Measurements from ENCODE around the gene CHRND. TPM values are rescaled to one million over a fixed set of nuclear protein-coding genes. Genes with fewer than 3 reads are reported as not detected.
"Not testable (repeated sequence)": the region's sequence is repeated elsewhere in the genome, so short reads cannot be mapped to it uniquely, and the experiment has no call there.

The CHRND gene
- total RNA-seq, 1 experiment from 2014 or later: 7.1 TPM

DNA sequence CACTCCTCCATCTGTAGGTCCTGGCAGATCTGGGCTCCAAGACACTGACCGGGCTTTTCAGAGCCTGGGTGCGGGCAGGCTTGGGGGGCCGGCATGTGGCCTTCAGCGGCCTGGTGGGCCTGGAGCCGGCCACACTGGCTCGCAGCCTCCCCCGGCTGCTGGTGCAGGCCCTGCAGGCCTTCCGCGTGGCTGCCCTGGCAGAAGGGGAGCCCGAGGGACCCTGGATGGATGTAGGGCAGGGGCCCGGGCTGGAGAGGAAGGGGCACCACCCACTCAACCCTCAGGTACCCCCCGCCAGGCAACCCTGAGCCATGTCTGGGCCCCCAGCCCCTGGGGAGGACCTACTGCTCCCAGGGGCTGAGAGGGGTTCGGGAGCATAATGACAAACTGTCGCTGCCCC, 761 bp upstream of the CHRND start:
- DNase-seq (ENCODE audit: low read depth): no peak

DNA sequence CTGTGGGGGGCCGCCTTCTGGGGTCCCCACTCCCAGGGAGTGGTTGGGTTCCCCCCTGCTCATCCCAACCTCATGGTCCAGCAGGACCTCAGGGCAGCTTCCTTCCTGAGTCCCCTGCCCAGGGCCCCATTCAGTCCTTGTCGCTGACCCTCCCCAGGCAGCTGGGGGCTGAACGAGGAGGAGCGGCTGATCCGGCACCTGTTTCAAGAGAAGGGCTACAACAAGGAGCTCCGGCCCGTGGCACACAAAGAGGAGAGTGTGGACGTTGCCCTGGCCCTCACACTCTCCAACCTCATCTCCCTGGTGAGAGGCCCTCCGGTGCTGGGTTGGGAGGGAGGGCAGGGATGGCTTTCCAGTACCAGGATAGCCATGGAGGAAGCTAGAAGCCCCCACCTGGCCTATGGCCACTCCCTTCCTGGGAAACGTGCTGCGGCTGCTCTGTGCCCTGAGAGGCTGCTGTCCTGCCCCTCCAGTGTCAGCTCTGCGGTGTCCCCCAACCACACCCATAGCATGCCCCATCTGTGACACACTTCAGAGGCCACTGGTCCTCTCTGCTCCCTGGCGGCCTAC, 497 bp downstream of the CHRND start:
- no peak for DNase-seq (ENCODE audit: low read depth)

DNA sequence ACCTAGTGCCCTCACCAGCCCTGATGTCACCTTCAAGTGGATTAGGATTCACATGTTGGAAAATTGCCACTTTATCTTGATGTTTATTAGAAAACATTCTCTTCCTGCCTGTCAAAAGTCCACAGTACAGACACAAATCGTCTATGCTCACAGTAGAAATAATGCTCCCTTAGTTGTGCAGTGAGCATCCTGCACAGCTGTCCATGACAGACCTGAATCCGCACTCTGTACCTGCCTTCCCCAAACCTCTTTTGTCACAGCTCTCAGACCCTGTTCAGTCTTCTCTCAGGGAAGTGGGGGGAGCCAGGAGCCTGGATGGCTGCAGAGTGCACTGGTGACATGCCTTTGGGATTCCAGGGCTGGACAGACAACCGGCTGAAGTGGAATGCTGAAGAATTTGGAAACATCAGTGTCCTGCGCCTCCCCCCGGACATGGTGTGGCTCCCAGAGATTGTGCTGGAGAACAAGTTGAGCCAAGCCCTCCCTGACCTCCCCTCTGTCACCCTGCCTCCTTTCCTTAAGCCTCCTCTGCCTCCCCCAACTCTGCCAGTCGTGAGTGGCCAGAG, 2.0 kb downstream of the CHRND start:
- DNase-seq (ENCODE audit: low read depth): no peak

DNA sequence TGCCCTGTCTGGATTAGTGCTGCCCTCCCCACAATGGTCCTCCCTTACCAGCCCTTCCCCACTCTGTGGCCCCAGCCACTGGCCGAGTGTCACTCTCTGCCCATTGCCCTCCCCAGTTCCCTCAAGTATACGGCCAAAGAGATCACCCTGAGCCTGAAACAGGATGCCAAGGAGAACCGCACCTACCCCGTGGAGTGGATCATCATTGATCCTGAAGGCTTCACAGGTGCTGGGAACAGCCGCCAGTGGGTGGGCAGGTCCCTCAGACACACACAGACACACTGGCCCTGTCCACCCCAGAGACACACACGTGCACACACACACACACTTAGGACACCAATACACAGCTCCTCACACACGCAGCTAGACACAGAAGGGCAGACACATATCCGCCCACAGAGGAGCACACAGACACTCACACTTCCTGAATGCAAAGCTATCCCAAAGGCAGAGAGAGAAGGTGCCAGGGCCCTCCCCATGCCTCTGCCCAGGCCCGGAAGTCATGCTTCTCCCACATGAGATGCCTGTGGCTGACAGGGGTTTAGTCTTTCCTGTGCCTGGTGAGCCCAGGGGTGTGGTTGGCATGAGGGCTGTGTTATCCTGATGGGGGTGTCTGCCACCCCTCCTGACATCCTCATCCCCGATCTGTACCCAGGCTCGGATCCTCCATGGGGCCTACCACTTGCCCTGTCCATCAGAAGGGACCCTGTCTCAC, 2.9 kb downstream of the CHRND start:
- DNase-seq (ENCODE audit: low read depth): peak; percentile 44

DNA sequence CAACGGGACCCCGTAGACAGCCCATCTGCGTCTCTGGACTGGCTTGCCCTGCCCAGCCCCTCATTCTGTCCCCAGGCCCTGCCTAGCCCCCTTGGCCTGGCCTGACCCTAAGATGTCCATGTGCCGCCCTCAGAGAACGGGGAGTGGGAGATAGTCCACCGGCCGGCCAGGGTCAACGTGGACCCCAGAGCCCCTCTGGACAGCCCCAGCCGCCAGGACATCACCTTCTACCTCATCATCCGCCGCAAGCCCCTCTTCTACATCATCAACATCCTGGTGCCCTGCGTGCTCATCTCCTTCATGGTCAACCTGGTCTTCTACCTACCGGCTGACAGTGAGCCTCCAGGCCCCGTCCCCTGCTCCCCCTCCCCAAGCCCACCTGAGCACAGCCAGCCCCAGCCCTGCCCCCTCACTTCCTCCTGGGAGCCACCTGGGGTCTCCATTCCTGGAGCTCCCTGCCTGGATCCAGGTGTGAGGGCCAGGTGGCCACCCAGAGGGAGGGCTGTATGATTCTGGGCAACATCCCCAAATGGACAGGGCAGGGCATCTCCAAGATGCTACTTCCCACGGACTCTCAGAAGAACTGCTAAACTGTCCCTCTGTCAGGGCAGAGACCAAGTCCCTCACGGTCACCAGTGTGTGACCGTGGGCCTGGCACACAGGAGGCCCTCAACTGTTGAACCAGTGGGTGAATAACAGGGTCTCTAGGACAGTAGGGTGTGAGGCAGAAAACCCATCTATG, 4.0 kb downstream of the CHRND start:
- no peak for DNase-seq (ENCODE audit: low read depth)

DNA sequence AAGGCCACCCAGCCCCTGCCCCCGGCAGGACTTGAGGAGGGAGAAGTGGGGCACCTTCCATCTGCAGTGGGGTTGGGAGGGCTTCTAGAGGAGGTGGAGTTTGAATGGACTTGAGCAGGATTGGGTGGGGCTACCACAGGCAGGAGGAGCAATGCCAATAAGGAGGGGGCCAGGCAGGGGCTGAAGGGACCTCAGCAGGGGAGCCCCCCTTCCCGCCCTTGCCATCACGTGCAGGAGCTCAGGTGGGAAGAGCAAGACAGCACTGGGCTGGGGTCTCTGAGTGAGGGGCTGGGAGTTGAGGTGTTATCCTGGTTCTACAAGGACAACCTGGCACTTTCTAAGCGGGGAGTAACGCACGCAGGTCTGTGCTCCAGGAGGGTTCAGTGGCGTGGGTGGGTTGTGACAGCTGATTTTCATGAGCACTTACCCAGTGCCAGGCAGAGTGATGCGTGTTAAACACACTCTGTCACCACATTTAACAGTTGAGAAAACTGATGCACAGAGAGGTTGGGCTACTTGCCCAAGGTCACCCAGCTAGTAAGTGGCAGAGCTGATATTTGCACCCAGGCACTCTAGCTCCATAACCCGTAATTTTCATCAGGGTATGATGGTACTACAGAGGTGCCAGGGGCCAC, 4.8 kb downstream of the CHRND start:
- DNase-seq (ENCODE audit: low read depth): no peak

DNA sequence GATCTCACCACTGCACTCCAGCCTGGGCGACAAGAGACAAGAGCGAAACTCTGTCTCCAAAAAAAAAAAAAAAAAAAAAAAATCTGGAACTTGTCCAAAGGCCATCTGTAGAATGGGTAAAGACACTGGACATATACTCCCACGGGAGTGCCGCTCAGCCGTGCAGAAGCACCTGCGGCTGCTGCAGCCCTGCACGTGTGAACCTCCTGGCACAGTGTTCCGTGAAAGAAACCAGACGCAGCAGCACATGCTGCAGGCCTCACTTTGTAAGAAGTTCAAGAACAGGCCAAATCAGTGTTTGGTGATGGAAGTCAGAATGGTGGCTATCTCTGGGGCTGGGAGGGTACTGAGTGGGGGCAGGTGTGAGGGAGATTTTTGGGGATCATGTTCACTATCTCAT, 6.5 kb downstream of the CHRND start:
- DNase-seq (ENCODE audit: low read depth): no peak

DNA sequence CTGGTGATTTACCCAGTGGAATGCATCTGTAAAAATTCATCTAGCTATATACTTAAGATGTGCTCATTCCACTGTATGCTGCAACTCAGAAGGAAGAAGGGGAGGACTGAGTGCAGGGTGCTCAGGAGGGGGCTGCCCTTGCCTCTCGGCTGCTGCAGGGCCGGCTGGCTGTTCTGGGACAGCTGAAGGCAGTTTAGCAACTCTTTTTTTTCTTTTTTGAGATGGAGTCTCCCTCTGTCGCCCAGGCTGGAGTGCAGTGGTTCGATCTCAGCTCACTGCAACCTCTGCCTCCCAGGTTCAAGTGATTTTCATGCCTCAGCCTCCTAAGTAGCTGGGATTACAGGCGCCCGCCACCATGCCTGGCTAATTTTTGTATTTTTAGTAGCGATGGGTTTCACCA, 6.9 kb downstream of the CHRND start:
- not testable (repeated sequence) for DNase-seq (ENCODE audit: low read depth)

DNA sequence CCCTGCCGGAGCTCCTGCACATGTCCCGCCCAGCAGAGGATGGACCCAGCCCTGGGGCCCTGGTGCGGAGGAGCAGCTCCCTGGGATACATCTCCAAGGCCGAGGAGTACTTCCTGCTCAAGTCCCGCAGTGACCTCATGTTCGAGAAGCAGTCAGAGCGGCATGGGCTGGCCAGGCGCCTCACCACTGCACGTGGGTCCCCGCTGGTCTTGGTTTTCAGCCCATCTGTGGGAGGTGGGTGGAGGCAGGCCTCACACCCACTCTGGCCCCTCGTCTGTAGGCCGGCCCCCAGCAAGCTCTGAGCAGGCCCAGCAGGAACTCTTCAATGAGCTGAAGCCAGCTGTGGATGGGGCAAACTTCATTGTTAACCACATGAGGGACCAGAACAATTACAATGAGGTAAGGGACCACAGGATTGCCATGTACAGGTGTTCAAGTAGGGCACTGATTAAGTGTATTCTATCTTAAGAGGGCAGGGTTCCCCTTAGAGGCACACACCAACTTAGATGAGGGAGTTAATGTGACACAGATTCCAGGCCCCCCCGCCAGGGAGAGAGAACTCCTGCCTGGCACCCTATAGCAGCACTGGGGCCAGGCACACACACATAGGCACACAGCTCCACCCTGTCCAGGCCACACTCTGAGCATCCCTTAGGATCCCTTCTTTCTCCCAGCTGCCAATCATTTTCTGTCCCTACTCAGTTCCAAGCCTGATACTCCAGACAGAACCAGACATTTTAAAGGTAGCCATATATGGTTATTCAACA, 8.2 kb downstream of the CHRND start:
- no peak for DNase-seq (ENCODE audit: low read depth)

DNA sequence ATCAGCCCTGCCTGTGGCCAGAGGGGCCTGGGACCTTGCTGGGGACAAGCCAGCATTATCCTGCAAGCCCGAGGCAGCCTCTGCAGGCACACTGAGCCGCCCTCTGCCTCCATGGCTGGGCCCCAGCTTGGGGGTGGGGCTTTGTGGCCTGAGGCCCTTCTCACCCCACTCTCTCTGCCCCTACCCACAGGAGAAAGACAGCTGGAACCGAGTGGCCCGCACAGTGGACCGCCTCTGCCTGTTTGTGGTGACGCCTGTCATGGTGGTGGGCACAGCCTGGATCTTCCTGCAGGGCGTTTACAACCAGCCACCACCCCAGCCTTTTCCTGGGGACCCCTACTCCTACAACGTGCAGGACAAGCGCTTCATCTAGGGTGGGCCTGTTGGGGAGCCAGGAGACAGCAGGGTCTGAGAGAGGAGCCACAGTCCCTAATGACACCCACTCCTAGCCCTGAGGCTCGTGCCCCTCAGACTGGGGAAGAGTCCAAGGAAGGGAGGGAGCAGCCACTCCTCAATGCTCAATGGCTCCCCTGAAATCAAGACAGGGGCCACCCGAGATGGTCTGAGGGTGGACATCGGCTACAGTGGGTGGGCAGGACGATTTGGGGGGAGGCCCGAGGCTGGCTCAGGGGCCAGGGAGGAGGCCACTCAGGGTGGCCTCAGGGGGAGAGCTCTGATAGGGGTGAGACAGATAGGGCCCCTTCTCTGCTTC, 9.1 kb downstream of the CHRND start:
- no peak for DNase-seq (ENCODE audit: low read depth)

DNA sequence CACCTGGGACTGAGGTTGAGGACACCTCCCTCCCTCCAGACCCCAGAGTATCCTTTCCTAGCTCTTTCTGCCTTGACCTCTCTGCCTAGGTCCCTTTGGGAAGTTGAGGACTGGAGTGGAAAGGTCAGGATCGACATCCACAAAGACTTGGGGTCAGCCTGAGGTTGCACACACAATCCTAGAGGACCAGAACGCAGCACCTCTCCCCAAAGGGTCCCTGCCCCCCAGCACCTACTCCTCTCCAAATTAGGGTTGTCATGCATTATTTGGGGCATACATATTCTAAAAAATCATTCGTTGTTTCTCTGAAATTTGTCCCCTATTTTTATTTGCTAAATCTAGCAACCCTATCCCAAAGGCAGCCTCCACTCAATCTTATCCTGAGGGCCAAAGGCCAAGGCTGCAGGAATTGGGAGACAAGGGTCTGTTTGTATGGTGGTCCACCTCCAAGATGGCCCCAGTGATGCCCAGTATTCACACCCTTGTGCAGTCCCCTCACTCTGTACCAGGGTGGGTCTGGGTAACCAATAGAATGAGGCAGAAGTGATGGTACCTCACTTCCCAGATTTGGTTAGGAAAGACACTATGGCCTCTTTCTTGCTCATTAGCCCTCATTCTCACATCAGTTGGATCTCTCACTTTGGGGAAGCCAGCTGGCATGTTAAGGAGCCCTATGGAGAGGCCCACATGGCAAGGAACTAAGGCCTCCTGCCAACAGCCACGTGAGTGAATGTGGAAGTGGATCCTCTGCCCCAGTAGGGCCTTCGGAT, 10.0 kb downstream of the CHRND start:
- DNase-seq (ENCODE audit: low read depth): no peak

DNA sequence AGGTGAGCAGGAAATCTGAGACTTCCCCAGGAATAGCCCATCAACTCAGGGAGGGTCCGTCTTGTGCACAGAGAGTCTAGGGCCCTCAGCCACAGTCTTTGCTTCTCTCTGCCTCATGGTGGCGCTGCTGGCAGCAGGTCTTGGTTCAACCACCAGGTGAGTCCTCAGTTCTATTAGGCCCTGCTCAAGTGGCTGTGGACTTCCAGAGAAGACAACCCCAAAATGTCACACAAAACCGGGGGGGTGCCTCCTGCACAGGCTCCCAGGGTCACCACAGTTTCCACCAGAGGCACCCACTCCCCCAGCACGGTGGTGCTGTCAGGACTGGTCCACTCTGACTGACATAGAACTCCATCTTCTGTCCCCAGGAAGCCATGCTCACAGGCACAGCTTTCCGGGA, 11.1 kb downstream of the CHRND start:
- DNase-seq (ENCODE audit: low read depth): no peak

DNA sequence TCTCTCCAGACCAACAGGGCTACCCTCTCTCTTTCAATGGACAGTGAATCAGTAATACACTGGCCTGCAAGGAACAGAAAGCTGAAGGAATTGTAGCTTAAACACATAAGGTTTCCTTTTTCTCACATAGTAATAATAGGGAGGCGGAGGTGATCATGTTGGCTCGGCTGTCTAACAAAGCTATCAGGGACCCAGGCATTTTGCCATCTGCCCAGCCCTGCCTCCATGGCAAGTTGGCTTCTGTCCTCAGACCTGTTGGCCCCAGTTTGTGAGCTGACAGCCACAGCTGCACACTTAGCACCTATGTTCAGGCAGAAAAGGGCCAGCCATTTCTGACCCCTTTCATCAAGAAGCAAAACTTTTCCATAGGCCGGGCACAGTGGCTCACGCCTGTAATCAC, 11.5 kb downstream of the CHRND start:
- no peak for DNase-seq (ENCODE audit: low read depth)

DNA sequence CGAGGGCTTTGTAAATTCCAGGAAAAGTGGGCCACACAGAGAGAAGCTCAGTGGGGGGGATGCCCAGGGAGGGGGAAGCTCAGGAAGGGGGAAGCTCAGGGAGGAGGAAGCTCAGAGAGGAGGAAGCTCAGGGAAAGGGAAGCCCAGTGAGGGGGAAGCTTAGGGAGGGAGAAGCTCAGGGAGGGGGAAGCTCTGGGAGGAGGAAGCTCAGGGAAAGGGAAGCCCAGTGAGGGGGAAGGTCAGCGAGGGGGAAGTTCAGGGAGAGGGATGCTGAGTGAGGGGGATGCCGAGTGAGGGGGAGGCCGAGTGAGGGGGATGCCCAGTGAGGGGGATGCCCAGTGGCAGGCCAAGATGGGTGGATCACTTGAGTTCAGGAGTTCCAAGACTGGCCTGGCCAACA, 12.7 kb downstream of the CHRND start:
- no peak for DNase-seq (ENCODE audit: low read depth)

DNA sequence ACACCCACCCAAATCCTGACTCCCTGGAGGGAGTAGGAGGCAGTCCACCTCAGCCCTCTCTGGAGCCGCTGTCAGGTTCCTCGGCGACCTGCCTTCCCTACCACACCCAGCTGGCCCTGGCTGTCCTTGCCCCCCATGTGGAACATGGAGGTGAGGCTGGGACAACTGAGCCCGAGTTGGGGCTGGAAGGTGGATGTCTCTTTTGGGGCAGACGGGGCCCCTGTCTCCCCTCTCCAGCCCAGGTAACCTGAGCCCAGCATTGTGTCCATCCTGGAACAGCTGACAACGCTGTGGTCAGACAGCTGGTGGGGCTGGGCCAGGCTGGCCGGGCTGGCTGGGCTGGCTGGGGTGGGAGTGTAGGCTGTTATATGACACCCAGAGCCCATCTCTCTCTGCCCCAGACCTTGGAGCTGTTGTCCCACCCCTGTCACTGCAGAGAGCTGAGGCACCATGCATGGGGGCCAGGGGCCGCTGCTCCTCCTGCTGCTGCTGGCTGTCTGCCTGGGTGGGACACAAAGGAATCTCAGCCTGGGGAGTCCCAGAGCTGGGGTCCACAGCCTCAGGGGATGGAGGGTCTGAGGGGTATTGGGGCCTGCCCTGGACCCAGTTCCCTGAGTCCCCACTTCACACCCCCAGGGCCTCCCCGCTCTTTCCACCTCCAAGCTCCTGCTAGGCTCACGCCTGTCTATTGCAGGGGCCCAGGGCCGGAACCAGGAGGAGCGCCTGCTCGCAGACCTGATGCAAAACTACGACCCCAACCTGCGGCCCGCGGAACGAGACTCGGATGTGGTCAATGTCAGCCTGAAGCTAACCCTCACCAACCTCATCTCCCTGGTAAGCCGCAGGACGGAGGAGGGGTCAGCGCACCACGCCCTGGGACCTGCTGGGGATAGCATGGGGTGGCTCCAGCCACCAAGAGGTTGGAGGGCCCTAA, 13.6 kb downstream of the CHRND start, which contains the start of gene CHRNG:
TSS of gene CHRNG (plus strand) at position 395 of the 934 bp plus-strand sequence. CDS start at position 451, 56 bp downstream.
- DNase-seq (ENCODE audit: low read depth): peak; percentile 80

DNA sequence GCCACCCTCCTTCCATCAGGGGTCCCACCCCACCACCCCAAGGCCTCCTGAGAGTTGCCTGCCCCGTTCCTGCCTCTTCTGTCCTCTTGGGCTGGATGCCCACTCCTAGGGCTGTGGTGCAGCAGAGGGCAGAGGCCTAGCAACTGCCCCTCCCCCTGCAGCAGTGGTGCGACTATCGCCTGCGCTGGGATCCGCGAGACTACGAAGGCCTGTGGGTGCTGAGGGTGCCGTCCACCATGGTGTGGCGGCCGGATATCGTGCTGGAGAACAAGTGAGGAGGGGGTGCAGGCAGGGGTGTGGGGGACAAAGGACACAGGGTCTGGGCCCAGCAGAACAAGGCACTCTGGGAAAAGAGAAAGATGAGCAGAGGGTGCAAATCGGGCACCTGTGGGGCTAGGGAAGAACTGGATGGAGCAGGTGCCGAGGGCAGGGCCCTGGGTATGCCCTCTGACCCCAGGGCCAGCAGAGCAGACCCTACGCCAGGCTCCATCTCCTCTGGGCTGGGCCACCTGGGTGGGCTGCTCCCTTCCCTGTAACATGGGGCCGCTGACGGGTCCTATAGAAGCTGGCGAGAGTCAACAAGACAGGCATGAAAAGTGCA, 14.6 kb downstream of the CHRND start:
- no peak for DNase-seq (ENCODE audit: low read depth)

DNA sequence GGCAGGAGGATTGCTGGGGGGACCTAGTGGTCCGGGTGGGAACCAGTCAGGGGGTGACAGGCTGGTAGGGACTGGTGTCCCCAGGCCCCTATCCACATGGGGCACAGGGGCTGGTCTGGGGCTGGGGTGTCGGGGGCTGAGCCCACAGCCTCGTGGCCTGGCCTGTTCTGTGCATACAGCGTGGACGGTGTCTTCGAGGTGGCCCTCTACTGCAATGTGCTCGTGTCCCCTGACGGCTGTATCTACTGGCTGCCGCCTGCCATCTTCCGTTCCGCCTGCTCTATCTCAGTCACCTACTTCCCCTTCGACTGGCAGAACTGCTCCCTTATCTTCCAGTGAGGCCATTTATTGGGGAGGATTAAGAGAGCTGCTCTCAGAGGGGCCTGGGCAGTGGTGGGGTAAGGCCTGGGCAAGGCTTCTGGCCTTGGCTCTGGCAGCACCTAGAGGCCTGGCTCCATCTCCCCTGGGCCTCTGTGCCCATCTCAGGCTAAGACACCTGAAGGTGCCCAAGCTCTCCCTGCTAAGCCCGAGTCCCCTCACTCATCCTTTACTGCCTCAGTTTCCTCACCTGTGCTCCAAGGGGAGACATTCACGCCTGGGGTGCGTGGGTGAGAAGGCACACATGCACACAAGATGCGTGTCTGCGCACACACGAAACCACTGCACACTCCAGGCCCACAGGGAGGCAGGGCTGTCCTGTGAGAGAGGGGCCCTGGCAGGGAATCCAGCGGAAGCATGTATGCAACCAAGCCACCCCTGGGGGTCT, 15.4 kb downstream of the CHRND start:
- no peak for DNase-seq (ENCODE audit: low read depth)

Measured in LHCN-M2 (cell line).